ENCODE data around the gene ACSL4. TPM values are rescaled to one million over a fixed set of nuclear protein-coding genes. Genes with fewer than 3 reads are reported as not detected.
"Not testable (repeated sequence)": the region's sequence is repeated elsewhere in the genome, so short reads cannot be mapped to it uniquely, and the experiment has no call there.

Gene ACSL4
- polyA plus RNA-seq, 1 of the 3 experiments (the other 2 are of a cell fraction), result 18.1 TPM

GRCh38 chrX:109681475-109682081, 51.5 kb downstream of the ACSL4 start:
- Histone ChIP-seq H3F3A (replicated peaks; ENCODE audit: insufficient read depth) (peaks cover 3% of the 10 kb centered on the region), H3K4me1 (ENCODE audit: control insufficient read depth in 1 of 2, insufficient read depth in 2 of 2, low read depth in 1 of 2, low read length in 1 of 2) (no peaks in the 10 kb centered on the region), H2AFZ (ENCODE audit: low read depth) (no peak overlapping the region), H3K79me2 (ENCODE audit: insufficient read depth) (peaks cover 30% of the 10 kb centered on the region; the same call in 1 of the 2 replicates), H3K4me2 (no peak overlapping the region), H3K36me3 (replicated peaks in 1 of 2; ENCODE audit: control insufficient read depth in 1 of 2, insufficient read depth in 2 of 2, low read length in 1 of 2) (peaks cover 0 to 14% of the 10 kb centered on the region in 2 experiments), H3K4me3 (ENCODE audit: low read depth in 2 of 2, low read length in 1 of 2) (no peak overlapping the region), H3K27me3 (ENCODE audit: insufficient read depth) (no peaks in the 10 kb centered on the region; the same call in 1 of the 2 replicates), H3K9me3 (no peaks in the 10 kb centered on the region), H3K27ac (ENCODE audit: low read depth in 2 of 2, low read length in 1 of 2) (no peak overlapping the region), H4K20me1 (ENCODE audit: insufficient read depth) (peaks cover 13% of the 10 kb centered on the region), H3K9ac (no peak overlapping the region), H3K9me2 (no peaks in the 10 kb centered on the region)
- no peak for TF ChIP-seq FOXJ3 (CRISPR knock-in tag; IDR thresholded peaks at IDR 0.05)
- TF ChIP-seq GABPA (IDR thresholded peaks at IDR 0.05; ENCODE audit: low read depth), result no peak
- TF ChIP-seq, protein P1, sequence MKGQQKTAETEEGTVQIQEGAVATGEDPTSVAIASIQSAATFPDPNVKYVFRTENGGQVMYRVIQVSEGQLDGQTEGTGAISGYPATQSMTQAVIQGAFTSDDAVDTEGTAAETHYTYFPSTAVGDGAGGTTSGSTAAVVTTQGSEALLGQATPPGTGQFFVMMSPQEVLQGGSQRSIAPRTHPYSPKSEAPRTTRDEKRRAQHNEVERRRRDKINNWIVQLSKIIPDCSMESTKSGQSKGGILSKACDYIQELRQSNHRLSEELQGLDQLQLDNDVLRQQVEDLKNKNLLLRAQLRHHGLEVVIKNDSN (IDR thresholded peaks at IDR 0.05; ENCODE audit: borderline replicate concordance, low read depth), result no peak
- TF ChIP-seq SIN3A (IDR thresholded peaks at IDR 0.05; ENCODE audit: borderline replicate concordance, low read depth, low read length), result no peak
- TF ChIP-seq NFIC (IDR thresholded peaks at IDR 0.05; ENCODE audit: borderline replicate concordance), result no peak
- TF ChIP-seq NRF1 (IDR thresholded peaks at IDR 0.05; ENCODE audit: low read depth, low read length), result no peak
- no peak for TF ChIP-seq TAF1 (IDR thresholded peaks at IDR 0.05; ENCODE audit: borderline replicate concordance, low read depth, low read length)
- TF ChIP-seq SMC3 (IDR thresholded peaks at IDR 0.05; ENCODE audit: low read depth, low read length), result no peak
- ChIA-PET CTCF (no interaction called here), POLR2A (no interaction called here)
- WGBS (ENCODE audit: low lambda C conversion rate), result 56% methylated on average over 2 of the region's 2 CpGs
- DNase-seq, result no peak

- Histone ChIP-seq H2AFZ (ENCODE audit: low read depth) (no peak overlapping the region), H3K27me3 (ENCODE audit: insufficient read depth) (no peaks in the 10 kb centered on the region; the same call in 1 of the 2 replicates), H3F3A (replicated peaks; ENCODE audit: insufficient read depth) (peaks cover 3% of the 10 kb centered on the region), H3K9ac (no peak overlapping the region), H3K4me3 (ENCODE audit: low read depth in 2 of 2, low read length in 1 of 2) (no peak overlapping the region), H3K79me2 (ENCODE audit: insufficient read depth) (peaks cover 23% of the 10 kb centered on the region; the same call in 1 of the 2 replicates), H3K27ac (ENCODE audit: low read depth in 2 of 2, low read length in 1 of 2) (no peak overlapping the region), H3K4me1 (ENCODE audit: control insufficient read depth in 1 of 2, insufficient read depth in 2 of 2, low read depth in 1 of 2, low read length in 1 of 2) (no peaks in the 10 kb centered on the region), H3K36me3 (replicated peaks in 1 of 2; ENCODE audit: control insufficient read depth in 1 of 2, insufficient read depth in 2 of 2, low read length in 1 of 2) (peaks cover 9 to 22% of the 10 kb centered on the region in 2 experiments), H3K9me3 (no peaks in the 10 kb centered on the region), H3K4me2 (no peak overlapping the region), H4K20me1 (ENCODE audit: insufficient read depth) (peaks cover 13% of the 10 kb centered on the region), H3K9me2 (no peaks in the 10 kb centered on the region)
- ChIA-PET POLR2A (no interaction called here), CTCF (no interaction called here)
- no peak for TF ChIP-seq TAF1 (IDR thresholded peaks at IDR 0.05; ENCODE audit: borderline replicate concordance, low read depth, low read length)
- no peak for TF ChIP-seq RAD21 (IDR thresholded peaks at IDR 0.05; ENCODE audit: low read length)
- no peak for DNase-seq
Observed at GRCh38 chrX:109679820-109680219, 53.2 kb downstream of the ACSL4 start.

GRCh38 chrX:109672239-109672638, 60.8 kb downstream of the ACSL4 start:
- no peak overlapping the region for H2AFZ ChIP-seq (ENCODE audit: low read depth)
- no peaks in the 10 kb centered on the region; the same call in 1 of the 2 replicates for H3K27me3 ChIP-seq (ENCODE audit: insufficient read depth)
- ChIA-PET POLR2A (no interaction called here), CTCF (interaction anchor here (0.6 kb wide), 1 partner anchor 1515 kb away, joined by 3 read pairs; no protein-coding TSS in a partner anchor)
- no peaks in the 10 kb centered on the region for H3K4me1 ChIP-seq (ENCODE audit: control insufficient read depth in 1 of 2, insufficient read depth in 2 of 2, low read depth in 1 of 2, low read length in 1 of 2)
- no peaks in the 10 kb centered on the region for H3F3A ChIP-seq (replicated peaks; ENCODE audit: insufficient read depth)
- TF ChIP-seq RCOR1 (IDR thresholded peaks at IDR 0.05; ENCODE audit: low read length), result no peak
- TF ChIP-seq NRF1 (IDR thresholded peaks at IDR 0.05; ENCODE audit: low read depth, low read length), result no peak
- no peak for TF ChIP-seq CTCF (IDR thresholded peaks at IDR 0.05)
- TF ChIP-seq TEAD4 (IDR thresholded peaks at IDR 0.05; ENCODE audit: borderline replicate concordance, insufficient read depth), result no peak
- no peak for TF ChIP-seq POLR2AphosphoS5 (IDR thresholded peaks at IDR 0.05; ENCODE audit: low read depth, low read length)
- no peaks in the 10 kb centered on the region for H3K79me2 ChIP-seq (ENCODE audit: insufficient read depth)
- no peaks in the 10 kb centered on the region for H4K20me1 ChIP-seq (ENCODE audit: insufficient read depth)
- no peak overlapping the region for H3K27ac ChIP-seq (ENCODE audit: low read depth in 2 of 2, low read length in 1 of 2)
- peaks cover 19 to 27% of the 10 kb centered on the region in 2 experiments for H3K36me3 ChIP-seq (replicated peaks in 1 of 2; ENCODE audit: control insufficient read depth in 1 of 2, insufficient read depth in 2 of 2, low read length in 1 of 2)
- no peak overlapping the region for H3K4me3 ChIP-seq (ENCODE audit: low read depth in 2 of 2, low read length in 1 of 2)
- H3K9me3 ChIP-seq, result no peaks in the 10 kb centered on the region
- no peak overlapping the region for H3K9ac ChIP-seq
- H3K4me2 ChIP-seq, result no peak overlapping the region
- no peaks in the 10 kb centered on the region for H3K9me2 ChIP-seq
- DNase-seq, result no peak

- H3K4me1 ChIP-seq (ENCODE audit: control insufficient read depth in 1 of 2, insufficient read depth in 2 of 2, low read depth in 1 of 2, low read length in 1 of 2); H3K4me2 ChIP-seq; POLR2A ChIA-PET; H3K9ac ChIP-seq; H2AFZ ChIP-seq (ENCODE audit: low read depth); CTCF ChIA-PET; H3K9me2 ChIP-seq; H3K27me3 ChIP-seq (ENCODE audit: insufficient read depth); H4K20me1 ChIP-seq (ENCODE audit: insufficient read depth); H3K9me3 ChIP-seq; H3K4me3 ChIP-seq (ENCODE audit: low read depth in 2 of 2, low read length in 1 of 2); H3K27ac ChIP-seq (ENCODE audit: low read depth in 2 of 2, low read length in 1 of 2); DNase-seq; H3K79me2 ChIP-seq (ENCODE audit: insufficient read depth); H3F3A ChIP-seq (replicated peaks; ENCODE audit: insufficient read depth): not testable (repeated sequence)
- H3K36me3 ChIP-seq (replicated peaks in 1 of 2; ENCODE audit: control insufficient read depth in 1 of 2, insufficient read depth in 2 of 2, low read length in 1 of 2), result peaks cover 19 to 24% of the 10 kb centered on the region in 2 experiments
- WGBS (ENCODE audit: low lambda C conversion rate), result 78% methylated on average over 10 of the region's 29 CpGs
Observed at GRCh38 chrX:109671170-109671569, 61.9 kb downstream of the ACSL4 start.

Data from SK-N-SH (cell line).